GM21381 (cell line): Measurements from ENCODE around the gene LRRC27.
"Not testable (repeated sequence)": the region's sequence is repeated elsewhere in the genome, so short reads cannot be mapped to it uniquely, and the experiment has no call there.

ENCODE experiments used
- ATAC-seq: cut with Tn5 transposase; IDR thresholded peaks from one replicate; pipeline ENCODE4 v1.9.1; 2021; ENCODE audit warnings: mild to moderate bottlenecking, moderate library complexity; ENCODE audit not compliant: unreplicated experiment

The LRRC27 gene

DNA sequence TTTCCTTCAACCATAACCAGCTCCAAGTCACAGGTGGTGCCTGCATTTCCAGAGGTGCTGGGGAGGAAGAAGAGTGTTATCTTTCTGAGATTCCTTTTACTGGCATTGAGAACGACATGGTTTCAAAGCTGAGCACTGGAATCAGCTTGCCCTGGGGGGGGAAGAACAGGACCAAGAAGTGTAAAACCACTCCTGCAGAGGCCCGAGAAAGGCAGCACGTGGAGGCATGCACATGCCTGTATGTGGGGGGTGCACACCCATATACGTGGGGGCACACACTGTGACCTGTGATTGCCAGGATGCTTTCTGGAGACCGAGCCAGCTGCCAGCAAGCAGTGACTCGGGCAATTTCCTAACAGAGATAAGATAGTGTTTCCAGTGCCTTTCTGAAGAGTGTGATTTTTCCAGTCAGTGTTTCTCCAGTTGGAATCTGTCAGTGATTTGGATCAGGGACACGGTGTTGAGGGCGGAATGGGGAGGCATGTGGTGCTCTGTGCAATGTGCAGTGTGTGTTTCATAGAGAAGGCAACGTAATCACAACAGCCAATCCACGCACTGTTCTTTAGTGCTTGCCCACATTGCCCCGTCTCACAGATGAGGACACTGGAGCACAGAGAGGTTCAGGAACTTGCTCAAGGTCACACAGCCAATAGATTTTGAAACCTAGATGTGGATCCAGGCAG lies 4.2 kb downstream of the LRRC27 start:
- no peak for ATAC-seq

DNA sequence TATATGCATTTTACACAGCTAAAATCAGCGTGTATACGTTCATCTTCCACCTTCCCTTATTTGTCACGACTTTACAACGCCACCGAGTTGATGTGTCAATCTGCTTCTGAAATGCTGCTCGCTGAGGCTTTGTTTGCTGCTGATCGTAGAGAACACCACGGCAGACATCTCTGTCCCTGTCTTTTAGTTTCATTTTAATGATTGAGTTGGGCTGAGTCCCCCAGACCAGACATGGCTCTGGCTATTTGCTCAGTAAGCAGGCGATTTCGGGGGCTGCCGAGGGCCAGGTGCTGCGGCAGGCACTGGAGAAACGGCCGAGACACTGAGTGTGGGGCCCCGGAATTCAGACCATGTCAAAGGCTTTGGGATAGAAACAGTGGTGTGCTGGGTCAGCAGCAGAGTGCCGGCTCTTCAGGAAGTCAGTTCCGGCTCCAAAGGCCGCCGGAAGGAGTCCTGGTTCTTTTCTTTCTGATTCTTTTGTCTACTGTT lies 5.0 kb downstream of the LRRC27 start:
- no peak for ATAC-seq

DNA sequence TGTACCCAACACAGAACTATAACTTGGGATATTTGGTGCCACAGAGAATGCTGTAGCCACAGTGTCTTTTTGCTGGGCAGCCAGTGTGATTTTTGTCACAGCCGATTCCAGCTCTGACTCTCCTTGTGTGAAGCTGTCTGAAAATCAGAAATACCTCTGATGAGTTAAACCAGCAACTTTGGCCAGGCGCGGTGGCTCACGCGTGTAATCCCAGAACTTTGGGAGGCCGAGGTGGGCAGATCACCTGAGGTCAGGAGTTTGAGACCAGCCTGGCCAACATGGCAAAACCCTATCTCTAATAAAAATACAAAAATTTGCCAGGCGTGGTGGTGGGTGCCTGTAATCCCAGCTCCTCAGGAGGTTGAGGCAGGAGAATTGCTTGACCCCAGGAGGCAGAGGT lies 5.9 kb downstream of the LRRC27 start:
- not testable (repeated sequence) for ATAC-seq

DNA sequence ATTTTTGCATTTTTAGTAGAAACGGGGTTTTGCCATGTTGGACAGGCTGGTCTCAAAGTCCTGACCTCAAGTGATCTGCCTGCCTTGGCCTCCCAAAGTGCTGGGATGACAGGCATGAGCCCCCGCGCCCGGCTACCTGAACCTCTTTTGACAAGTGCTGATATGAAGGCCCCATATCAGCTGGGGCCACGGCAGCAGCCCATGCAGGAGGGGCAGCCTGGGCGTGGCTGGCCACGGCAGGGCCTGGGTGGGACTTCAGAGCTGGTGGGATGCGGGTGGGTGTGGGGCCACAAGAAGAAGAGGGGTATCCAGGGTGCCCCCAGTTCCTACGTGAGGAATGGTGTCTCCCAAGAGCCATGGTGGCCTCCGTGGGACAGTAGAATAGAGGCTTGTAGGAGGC lies 6.9 kb downstream of the LRRC27 start:
- ATAC-seq, result no peak

DNA sequence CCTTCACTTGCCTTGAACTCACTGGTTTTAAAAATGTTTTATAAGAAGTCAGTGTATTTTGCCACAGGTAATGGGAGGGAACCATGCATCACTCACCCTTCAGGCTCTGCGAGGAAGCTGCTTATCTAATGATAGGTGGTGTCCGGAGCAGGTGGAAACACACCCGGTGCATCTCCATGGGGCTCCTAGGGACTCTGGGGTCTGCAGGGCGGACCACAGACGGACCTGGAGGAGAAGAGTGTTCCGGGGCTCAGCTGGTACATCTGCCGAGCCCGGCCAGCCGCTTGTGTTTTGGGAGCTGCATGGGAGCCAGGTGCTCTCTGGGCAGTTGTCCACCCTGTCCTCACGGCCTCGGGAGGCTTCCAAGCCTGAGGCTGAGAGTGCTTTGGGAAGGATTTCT lies 7.3 kb downstream of the LRRC27 start:
- ATAC-seq, result no peak

DNA sequence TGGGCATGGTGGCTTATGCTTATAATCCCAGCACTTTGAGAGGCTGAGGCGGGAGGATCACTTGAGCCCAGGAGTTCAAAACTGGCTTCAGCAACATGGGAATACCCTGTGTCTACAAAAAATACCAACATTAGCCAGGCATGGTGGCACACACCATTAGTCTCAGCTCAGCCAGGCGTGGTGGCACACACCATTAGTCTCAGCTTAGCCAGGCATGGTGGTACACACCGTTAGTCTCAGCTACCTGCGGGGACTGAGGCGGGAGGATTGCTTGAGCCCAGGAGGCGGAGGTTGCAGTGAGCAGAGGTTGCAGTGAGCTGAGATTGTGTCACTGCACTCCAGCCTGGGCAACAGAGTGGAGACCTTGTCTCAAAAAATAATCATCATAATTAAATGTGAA lies 9.0 kb downstream of the LRRC27 start:
- no peak for ATAC-seq

DNA sequence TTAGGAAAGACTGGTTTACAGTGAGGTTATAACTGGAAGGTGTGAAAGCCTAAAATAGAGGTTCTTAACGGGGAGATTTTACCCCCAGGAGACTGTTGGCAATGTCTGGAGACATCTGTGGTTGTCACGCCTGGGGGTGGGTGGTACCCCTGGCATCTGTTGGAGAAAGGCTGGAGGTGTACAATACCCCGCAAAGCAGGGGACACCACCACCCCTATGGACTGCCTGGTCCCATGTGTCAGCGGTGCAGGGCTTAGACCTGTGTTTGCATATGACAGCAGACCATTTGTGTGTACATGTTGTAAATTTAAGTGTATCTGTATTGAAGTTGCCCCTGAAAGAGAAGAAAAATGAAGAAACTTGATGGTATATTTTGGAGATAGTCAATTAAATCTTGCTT lies 9.8 kb downstream of the LRRC27 start:
- no peak for ATAC-seq

DNA sequence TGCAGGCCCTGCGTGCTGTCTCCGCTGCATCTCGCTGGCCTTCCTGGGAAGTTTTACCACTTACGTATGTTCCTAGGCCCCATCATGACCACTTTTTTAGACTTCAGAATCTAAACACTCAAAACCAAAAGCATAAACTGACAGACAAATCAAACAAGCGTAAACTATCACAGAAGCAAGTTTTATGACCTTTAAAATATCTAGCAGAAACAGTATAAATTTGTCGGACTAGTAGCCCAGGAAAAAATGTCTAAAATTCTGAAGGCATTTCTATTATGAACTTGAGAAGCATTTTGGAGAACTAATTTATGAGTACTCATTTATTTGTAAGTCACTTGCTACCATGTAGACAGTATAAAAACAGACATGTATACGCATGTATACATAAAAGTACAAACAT lies 10.6 kb downstream of the LRRC27 start:
- no peak for ATAC-seq

DNA sequence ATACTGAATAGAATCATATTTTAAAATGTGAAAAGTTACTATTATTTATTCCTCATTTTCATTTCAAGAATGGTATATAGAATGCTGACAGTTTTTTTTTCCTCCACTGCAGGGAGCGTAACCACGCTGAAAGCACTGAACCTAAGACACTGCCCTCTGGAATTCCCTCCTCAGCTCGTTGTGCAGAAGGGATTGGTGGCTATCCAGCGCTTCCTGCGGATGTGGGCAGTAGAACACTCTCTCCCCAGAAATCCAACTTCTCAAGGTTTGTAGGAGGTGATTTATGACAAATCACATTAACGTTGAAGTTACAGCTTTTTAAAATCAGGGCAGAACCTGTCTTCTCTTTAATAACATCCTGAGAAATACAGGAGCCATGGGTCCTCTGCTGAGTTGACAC lies 12.4 kb downstream of the LRRC27 start:
- no peak for ATAC-seq

DNA sequence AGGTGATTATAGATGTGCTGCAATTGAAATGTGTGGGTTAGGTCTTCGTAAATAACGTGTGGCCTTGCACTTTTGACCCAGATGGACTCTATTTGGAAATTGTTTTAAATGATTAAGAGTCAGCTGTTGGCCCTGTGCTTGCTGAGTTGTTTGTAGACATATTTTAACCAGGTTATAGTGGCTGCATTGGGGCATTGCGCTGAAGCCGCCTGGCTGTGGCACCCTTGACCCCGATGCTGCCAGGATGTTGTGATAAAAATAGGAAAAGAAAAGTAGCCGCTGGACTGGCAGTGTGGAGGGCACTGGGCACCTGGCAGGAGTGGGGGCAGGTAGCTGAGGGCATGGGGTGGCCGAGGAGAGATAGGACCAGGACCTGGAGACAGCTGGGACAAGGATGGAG lies 13.4 kb downstream of the LRRC27 start:
- no peak for ATAC-seq

DNA sequence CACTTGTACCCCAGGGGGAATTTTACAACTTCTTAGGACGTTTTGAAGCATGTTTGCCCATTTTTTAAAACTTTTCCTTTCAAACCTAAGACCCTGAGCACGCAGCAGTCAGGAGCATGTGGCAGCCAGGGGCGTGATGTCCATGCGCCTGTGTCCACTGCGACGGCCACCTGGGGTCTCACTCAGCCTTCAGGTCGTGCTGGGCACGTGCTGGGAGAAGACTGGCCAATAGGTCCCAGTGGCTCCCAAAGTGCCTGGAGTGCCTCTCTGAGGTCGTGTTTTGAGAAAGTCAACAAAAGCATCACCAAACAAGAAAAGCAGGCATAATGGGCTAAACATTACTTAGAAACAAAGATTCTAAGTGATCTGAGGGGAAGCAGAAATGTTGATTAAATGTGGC lies 14.8 kb downstream of the LRRC27 start:
- no peak for ATAC-seq

DNA sequence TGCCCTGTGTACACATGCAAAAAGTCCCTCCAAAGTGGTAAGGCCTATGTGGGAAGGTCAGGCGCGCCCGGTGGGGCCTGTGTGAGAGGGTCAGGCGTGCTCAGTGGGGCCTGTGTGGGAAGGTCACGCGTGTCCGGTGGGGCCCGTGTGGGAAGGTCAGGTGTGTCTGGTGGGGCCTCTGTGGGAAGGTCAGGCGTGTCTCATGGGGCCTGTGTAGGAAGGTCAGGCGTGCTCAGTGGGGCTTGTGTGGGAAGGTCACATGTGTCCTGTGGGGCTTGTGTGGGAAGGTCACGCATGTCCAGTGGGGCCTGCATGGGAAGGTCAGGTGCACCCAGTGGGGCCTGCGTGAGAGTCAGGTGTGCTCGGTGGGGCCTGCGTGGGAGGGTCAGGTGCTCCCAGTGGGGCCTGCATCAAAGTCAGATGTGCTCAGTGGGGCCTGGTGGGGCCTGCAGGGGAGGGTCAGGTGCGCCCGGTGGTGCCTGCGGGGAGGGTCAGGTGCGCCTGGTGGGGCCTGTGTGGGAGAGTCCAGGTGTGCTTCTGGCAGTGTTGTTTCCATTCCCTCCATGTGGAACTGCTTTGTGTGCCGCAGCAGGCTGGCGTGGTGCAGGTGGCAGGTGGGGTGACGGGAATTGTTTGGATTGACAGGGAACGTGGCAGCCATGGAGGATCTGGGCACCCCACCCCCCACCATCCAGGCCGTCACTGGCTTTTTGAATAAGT lies 15.4 kb downstream of the LRRC27 start:
- no peak for ATAC-seq

DNA sequence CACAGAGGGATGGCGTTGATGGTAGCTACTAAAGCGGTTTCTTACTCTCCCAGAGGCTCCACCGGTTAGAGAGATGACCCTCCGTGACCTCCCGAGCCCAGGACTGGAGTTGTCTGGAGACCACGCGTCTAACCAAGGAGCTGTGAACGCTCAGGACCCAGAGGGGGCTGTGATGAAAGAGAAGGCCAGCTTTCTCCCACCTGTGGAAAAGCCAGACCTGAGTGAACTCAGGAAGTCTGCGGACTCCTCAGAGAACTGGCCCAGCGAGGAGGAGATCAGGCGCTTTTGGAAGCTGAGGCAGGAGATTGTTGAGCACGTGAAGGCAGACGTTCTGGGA lies 15.9 kb downstream of the LRRC27 start:
- no peak for ATAC-seq

DNA sequence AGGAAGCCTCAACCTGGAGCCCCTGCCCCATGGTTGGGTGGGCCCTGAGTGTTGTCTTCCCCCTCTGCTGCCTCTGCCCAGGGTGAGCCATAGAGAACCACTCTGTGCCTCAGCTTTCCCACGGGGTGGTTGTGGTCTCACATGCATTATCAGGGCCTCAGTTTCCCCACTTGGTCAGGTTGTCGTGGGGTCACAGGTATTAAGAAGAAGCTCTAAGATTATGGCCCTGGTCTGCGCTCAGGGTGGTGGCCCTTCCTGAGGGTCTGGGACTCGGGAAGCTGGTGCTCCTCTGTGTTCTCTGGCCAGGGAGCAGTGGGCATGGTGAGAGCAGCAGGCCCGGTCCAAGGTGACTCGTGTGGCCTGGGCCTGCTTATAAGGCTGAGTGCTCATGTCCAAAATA lies 17.8 kb downstream of the LRRC27 start:
- ATAC-seq, result no peak

DNA sequence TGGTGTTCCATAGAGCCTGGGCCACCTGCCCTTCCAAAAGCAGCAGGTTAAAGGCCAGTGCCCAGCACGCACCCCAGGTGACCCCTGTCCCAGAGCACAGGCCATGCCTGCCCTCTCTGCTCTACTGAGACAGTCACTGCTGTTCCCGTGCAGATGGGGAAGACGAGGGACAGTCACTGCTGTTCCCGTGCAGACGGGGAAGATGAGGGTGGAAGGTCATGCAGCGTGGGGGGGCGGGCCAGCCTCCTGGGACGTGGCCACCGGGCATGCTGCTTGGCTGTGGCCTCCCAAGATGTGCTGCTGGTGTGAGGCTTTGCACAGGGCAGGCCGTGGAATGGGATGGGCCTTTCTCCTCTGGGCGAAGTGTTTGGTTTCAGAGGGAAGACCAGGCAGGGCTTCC lies 18.4 kb downstream of the LRRC27 start:
- ATAC-seq, result no peak

DNA sequence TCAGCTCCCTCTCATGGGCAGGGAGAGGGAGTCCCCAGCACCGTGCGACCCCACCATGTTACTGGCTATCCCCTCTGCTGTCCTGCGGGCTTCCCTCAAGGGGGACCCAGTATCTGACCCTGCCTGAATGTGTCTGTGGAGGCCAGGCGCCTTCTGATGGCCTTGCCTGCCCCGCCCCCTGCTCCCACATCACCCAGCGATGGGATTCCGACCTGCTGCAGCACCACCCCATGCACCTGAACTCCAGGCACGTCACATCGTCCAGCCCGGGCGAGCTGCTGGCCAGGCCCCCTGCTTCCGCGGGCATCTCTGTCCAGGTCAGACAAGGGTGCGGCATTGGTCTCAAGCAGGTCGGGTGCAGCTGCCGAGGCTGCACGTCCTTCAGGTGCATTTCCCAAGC lies 19.0 kb downstream of the LRRC27 start:
- no peak for ATAC-seq

DNA sequence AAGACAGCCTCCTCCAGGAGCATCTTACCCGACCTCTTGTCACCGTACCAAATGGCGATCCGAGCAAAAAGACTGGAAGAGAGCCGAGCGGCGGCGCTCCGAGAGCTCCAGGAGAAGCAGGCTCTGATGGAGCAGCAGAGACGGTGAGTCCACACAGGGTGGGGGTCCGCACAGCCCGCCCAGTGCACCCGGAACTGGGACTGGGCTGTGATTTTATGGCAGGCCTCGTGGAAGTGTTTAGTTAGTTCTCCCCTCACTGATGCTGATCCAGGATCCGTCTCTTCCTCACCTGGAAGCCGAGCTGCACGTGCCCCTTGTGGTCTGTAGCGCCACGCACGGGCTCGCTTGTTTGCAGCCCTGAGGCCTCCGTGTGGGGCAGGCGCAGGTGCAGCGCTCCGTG lies 19.6 kb downstream of the LRRC27 start:
- ATAC-seq, result no peak

DNA sequence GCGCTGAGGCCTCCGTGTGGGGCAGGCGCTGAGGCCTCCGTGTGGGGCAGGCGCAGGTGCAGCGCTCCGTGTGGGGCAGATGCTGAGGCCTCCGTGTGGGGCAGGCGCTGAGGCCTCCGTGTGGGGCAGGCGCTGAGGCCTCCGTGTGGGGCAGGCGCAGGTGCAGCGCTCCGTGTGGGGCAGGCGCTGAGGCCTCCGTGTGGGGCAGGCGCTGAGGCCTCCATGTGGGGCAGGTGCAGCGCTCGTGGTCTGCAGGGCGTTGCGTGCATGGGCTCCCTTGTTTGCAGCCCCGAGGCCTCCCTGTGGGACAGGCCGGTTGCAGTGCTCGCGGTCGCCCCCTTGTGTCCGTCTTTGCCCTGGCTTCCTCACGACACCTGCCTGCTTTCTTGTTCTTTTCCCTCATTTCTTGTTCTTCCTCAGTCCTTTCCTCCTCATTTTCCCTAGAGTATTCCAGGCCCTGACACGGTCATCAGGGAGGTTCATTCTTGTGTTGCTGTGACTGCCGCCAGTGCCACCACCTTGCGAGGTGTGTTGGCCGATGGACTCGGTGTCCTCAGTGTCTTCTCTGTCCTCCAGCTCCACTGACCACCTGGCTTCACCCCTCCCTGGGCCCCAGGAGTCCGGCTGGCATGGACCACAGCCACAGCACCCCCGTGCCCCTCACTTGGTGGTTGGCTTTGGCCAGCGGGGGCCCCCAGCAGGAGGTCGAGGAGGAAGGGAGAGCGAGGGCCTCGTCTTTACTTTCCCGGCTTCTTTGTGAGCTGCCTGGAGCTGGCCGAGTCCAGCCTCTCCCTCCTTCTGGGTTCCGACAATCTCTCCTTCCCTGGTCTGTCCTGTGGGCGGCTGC lies 20.7 kb downstream of the LRRC27 start:
- ATAC-seq, result not testable (repeated sequence)

DNA sequence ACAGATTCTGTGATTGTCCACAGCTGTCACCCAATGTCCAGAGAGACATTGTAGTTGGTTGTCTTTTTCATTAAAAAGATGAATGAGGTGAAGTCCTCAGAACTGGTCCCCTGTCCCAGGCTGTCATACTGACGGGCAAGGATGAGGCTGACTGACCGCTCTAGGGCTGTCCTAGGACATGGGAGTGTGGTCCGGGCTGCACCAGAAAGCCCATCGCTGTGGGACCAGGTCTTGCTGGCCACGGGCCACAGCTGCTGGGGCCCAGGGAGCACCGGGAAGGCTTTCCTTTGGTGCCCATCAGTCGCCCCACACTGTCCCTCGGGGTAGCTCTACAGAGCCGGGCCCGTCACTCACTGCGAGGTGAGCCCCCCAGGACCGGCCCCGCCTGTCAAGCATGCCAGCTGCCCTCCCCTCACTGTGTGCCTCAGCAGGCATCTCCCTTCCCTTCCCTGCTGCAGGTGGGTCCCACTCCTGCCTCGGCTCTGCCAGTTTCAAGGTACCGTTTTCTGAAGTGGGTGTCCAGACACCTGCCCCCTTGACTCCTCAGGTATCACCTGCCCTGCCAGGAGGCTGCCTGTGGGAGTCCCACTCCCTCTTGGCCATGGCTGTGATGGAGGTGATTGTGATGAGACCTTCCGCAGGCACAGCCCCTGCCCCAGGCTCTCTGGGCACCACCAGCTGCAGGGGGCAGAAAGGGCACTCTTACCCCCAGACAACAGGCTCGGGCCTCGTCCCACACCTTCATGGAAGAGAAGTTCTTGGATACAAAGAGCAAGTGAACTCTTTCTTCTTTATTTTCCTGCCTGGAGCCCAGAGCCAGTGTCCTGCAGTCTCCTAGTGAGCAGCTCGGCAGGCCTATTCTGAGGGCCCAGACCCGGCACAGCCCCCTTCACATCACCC lies 21.7 kb downstream of the LRRC27 start:
- ATAC-seq, result no peak

DNA sequence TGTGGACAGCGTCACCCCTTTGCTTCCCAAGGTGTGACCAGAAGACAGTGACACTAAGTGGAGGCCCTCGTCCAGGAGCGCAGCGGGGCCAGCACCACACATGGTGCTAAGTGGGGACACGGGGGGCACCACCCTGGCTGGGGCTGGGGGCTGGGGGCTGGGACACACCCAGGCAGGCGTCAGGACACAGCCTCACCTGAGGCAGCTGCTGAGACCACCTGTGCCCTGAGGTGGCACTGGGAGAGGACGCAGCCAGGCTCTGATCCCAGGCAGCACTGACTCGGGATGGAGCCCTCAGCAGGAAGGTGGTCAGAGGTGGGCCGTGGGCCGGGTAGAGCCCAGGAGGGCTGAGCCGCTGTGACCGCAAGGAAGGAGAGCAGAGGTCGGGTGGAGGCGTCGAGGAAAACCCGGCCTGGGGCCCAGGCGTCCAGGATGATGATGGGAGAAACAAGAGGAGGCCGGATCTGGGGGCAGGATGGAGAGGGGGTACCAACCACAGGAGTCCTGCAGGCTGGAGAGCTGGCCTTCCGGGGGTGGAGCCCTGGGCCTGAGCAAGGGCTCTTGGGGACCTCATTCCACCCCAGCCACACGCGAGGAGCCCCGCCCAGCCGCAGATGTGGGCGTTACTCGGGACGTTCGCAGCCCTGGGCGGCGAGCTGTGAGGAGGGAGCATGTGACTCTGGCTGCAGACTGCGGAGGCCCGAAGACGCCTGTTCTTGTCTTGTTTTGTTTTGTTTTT lies 22.5 kb downstream of the LRRC27 start:
- ATAC-seq, result no peak
